Endothelial cell of umbilical vein (primary cell): Measurements from ENCODE around the gene TBX21. TPM values are rescaled to one million over a fixed set of nuclear protein-coding genes. Genes with fewer than 3 reads are reported as not detected.

ENCODE experiments used
- BruUV-seq: library from RNA; stranded (reverse); fragments of 400-500 nt; replicated peaks from 2 replicates; lab custom pipeline; 2021; lab: Mats Ljungman, UMichigan
- CTCF ChIA-PET: fragments of 300-600, 350-600 bp; sonication (Branson Sonifier 250); formaldehyde crosslinking; loops from one replicate; lab custom pipeline; 2021; ENCODE audit warnings: antibody characterized with exemption, inconsistent platforms; lab: Charles Lee
- POLR2A ChIA-PET: fragments of 300-600, 350-600 bp; sonication (Branson Sonifier 250); formaldehyde crosslinking; loops from one replicate; lab custom pipeline; 2021; ENCODE audit warnings: antibody characterized with exemption, inconsistent platforms; lab: Charles Lee
- DNase-seq: peaks from one replicate; pipeline ENCODE4 v3.0.0-alpha.2; 2011; ENCODE audit warnings: low read depth, low spot score
- FAIRE-seq: peaks from 2 replicates; lab custom pipeline; 2011; peaks lifted over from hg19 to GRCh38; lab: Jason Lieb, UNC
- H2AFZ ChIP-seq: 2 replicates; pipeline ENCODE4 v1.6.0; 2012; ENCODE audit warnings: low read depth, low read length, control low read depth, inconsistent platforms
- H3K27ac ChIP-seq: 2 replicates; pipeline ENCODE4 v1.5.1; 2011; ENCODE audit warnings: low read depth, mild to moderate bottlenecking, control low read depth, low read length, moderate library complexity; ENCODE audit not compliant: insufficient read depth
- H3K27me3 ChIP-seq, 2 experiments: 2 replicates each; pipeline versions ENCODE4 v1.6.0 to v1.6.1; 2011; ENCODE audit warnings: low read length in 2 of 2, mixed read lengths in 1 of 2; ENCODE audit not compliant: control insufficient read depth in 2 of 2, insufficient read depth in 2 of 2
- H3K36me3 ChIP-seq, 2 experiments: 2 replicates in 1 of 2; 3 replicates in 1 of 2; pipeline ENCODE4 v1.5.1; 2011; ENCODE audit warnings: low read length in 2 of 2, mild to moderate bottlenecking in 1 of 2, moderate library complexity in 1 of 2; ENCODE audit not compliant: control insufficient read depth in 2 of 2, insufficient read depth in 2 of 2; ENCODE audit errors: extremely low read depth in 1 of 2
- H3K4me1 ChIP-seq: 3 replicates; pipeline ENCODE4 v1.5.1; 2011; ENCODE audit warnings: mild to moderate bottlenecking, low read length; ENCODE audit not compliant: control insufficient read depth, insufficient read depth; ENCODE audit errors: extremely low read depth
- H3K4me2 ChIP-seq: 2 replicates; pipeline ENCODE4 v1.6.1; 2011; ENCODE audit warnings: low read length, control low read depth, mixed read lengths; ENCODE audit not compliant: insufficient read depth
- H3K4me3 ChIP-seq, 3 experiments: fragments of 200-600 bp in 1 of 3; sonication (generic), shearing (Covaris generic) in 1 of 3; replicated peaks in 1 of 3; 2 replicates each; pipeline ENCODE4 v1.5.1; 2011 to 2016; ENCODE audit warnings: control low read depth in 3 of 3, low read length in 3 of 3, mild to moderate bottlenecking in 2 of 3, inconsistent platforms in 1 of 3, low read depth in 1 of 3, moderate library complexity in 1 of 3; ENCODE audit not compliant: insufficient read depth in 1 of 3
- H3K79me2 ChIP-seq: 2 replicates; pipeline ENCODE4 v1.6.0; 2012; ENCODE audit warnings: low read length, inconsistent platforms; ENCODE audit not compliant: control insufficient read depth, insufficient read depth
- H3K9ac ChIP-seq: replicated peaks from 2 replicates; pipeline ENCODE3; 2011; ENCODE audit warnings: low read length, control low read depth; ENCODE audit not compliant: insufficient read depth; ENCODE audit errors: extremely low read depth
- H3K9me1 ChIP-seq: replicated peaks from 3 replicates; pipeline ENCODE4 v1.6.0; 2011; ENCODE audit warnings: mild to moderate bottlenecking, low read length; ENCODE audit not compliant: control insufficient read depth, insufficient read depth; ENCODE audit errors: extremely low read depth
- H3K9me3 ChIP-seq: replicated peaks from 2 replicates; pipeline ENCODE4 v1.5.1; 2012; ENCODE audit warnings: low read length, inconsistent platforms; ENCODE audit not compliant: control insufficient read depth, insufficient read depth
- H4K20me1 ChIP-seq: replicated peaks from 2 replicates; pipeline ENCODE3; 2011; ENCODE audit warnings: mild to moderate bottlenecking, low read length; ENCODE audit not compliant: control insufficient read depth, insufficient read depth; ENCODE audit errors: extremely low read depth
- CTCF ChIP-seq, 2 donors: IDR thresholded peaks; 1 replicate in 1 of 2; 2 replicates in 1 of 2; pipeline ENCODE4 v1.5.1; 2011; ENCODE audit warnings: low read length in 2 of 2, mild to moderate bottlenecking in 2 of 2, moderate library complexity in 2 of 2, control low read depth in 1 of 2, inconsistent platforms in 1 of 2, low read depth in 1 of 2; ENCODE audit not compliant: insufficient read depth in 1 of 2; ENCODE audit errors: extremely low read depth in 1 of 2
- EZH2 ChIP-seq: IDR thresholded peaks from 2 replicates; pipeline ENCODE4 v1.6.1; 2012; ENCODE audit warnings: borderline replicate concordance, low read depth, mild to moderate bottlenecking, moderate library complexity, low read length, inconsistent platforms; ENCODE audit not compliant: severe bottlenecking
- FOS ChIP-seq: IDR thresholded peaks from 2 replicates; pipeline ENCODE4 v1.6.1; 2011; ENCODE audit warnings: mild to moderate bottlenecking, low read length, moderate library complexity, borderline replicate concordance; ENCODE audit not compliant: insufficient read depth
- GATA2 ChIP-seq: IDR thresholded peaks from 2 replicates; pipeline ENCODE4 v1.7.0; 2011; ENCODE audit warnings: low read depth, mild to moderate bottlenecking, moderate library complexity, mixed read lengths, low read length; ENCODE audit not compliant: insufficient read length, insufficient read depth
- JUN ChIP-seq: IDR thresholded peaks from 2 replicates; pipeline ENCODE4 v1.6.1; 2011; ENCODE audit warnings: borderline replicate concordance, low read depth; ENCODE audit not compliant: insufficient read length, insufficient read depth
- MYC ChIP-seq: IDR thresholded peaks from one replicate; pipeline ENCODE4 v1.6.1; 2011; ENCODE audit warnings: mild to moderate bottlenecking, low read depth, low read length
- POLR2A ChIP-seq: IDR thresholded peaks from 2 replicates; pipeline ENCODE4 v1.6.1; 2012; ENCODE audit warnings: low read depth, mild to moderate bottlenecking, control low read depth, low read length
- POLR2AphosphoS5 ChIP-seq: IDR thresholded peaks from 2 replicates; pipeline ENCODE4 v1.6.1; 2012; ENCODE audit warnings: low read depth, mild to moderate bottlenecking, control low read depth, low read length, moderate library complexity; ENCODE audit not compliant: insufficient read depth
- dilution Hi-C: fragments of 300-500 bp; cut with MboI; formaldehyde crosslinking; loops from one replicate; pipeline ENCODE4 v1.15.0; 2019; ENCODE audit warnings: low sequenced_read_pairs; ENCODE audit not compliant: extremely low pct_ligation_motif_present
- intact Hi-C: fragments of 100-400 bp; cut with micrococcal nuclease; formaldehyde crosslinking; loops from one replicate; pipeline ENCODE4 v1.10.0; 2022
- polyA plus RNA-seq, 4 experiments: library from polyadenylated mRNA; depleted of rRNA in 3 of 4; stranded (reverse) in 3 of 4; unstranded in 1 of 4; fragments of >200 nt; gene quantifications; 2 replicates each; pipeline versions ENCODE4 v1.2.1 to v1.2.3, GENCODE V29; 2011 to 2012; ENCODE audit warnings: missing spikeins in 1 of 4
- total RNA-seq: library from RNA; stranded (reverse); gene quantifications from 2 replicates; pipeline ENCODE4 v1.2.3, GENCODE V29; 2021
- TF ChIP-seq, protein P1 (sequence below): IDR thresholded peaks from 2 replicates; pipeline ENCODE4 v1.6.1; 2011; ENCODE audit not compliant: insufficient read depth, insufficient read length

Gene TBX21
- total and polyA plus RNA-seq, 2 donors (not counting 3 experiments of a cell fraction or from before 2014, with no cell fraction given), result not detected

GRCh38 chr17:47692137-47692894, 40.7 kb upstream of the TBX21 start:
- ChIA-PET POLR2A (no interaction called here), CTCF (interaction anchor here (1.3 kb wide), 2 partner anchors 12 to 27 kb away, joined by 3 read pairs; no protein-coding TSS in a partner anchor)
- no peaks in the 10 kb centered on the region for H3K27me3 ChIP-seq
- intact Hi-C loops (no loop called here), dilution Hi-C loops (no loop called here)
- H3K36me3 ChIP-seq, result peaks cover 0 to 1% of the 10 kb centered on the region in 2 experiments
- DNase-seq (no peak), FAIRE-seq (peak; percentile 65)
- H3K4me2 ChIP-seq, result no peak overlapping the region
- no peaks in the 10 kb centered on the region for H3K9me3 ChIP-seq
- no peaks in the 10 kb centered on the region for H4K20me1 ChIP-seq
- no peak overlapping the region for H3K4me3 ChIP-seq
- peaks cover 32% of the 10 kb centered on the region for H3K4me1 ChIP-seq
- H3K9me1 ChIP-seq, result no peaks in the 10 kb centered on the region
- TF ChIP-seq JUN (no peak), EZH2 (no peak), CTCF (IDR thresholded peaks at IDR 0.05; ENCODE audit: extremely low read depth in 1 of 2, insufficient read depth in 1 of 2, low read depth in 1 of 2, low read length in 2 of 2) (no peak), POLR2A (no peak), GATA2 (no peak), FOS (no peak), POLR2AphosphoS5 (no peak), MYC (no peak)
- TF ChIP-seq, protein P1, sequence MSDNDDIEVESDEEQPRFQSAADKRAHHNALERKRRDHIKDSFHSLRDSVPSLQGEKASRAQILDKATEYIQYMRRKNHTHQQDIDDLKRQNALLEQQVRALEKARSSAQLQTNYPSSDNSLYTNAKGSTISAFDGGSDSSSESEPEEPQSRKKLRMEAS, result no peak
- no TSS peak for BruUV-seq
- no peaks in the 10 kb centered on the region for H3K79me2 ChIP-seq
- H2AFZ ChIP-seq, result no peak overlapping the region
- H3K27ac ChIP-seq, result no peak overlapping the region
- no peak overlapping the region for H3K9ac ChIP-seq
